T1000 (cell line): Measurements from ENCODE around the gene GUCA2A.
"Not testable (repeated sequence)": the region's sequence is repeated elsewhere in the genome, so short reads cannot be mapped to it uniquely, and the experiment has no call there.

ENCODE experiments used
- DNase-seq: peaks from one replicate; lab custom pipeline; 2025; ENCODE audit warnings: mixed read lengths; lab: John Stamatoyannopoulos, UW

GUCA2A gene

GRCh38 chr1:42164551-42165420 is at the start of gene GUCA2A:
GUCA2A (minus strand) TSS chr1:42164745; CDS start chr1:42164712, 33 bp downstream.
- DNase-seq: no peak

- no peak for DNase-seq
Measured at GRCh38 chr1:42211224-42211623, 46.7 kb upstream of the GUCA2A start.

- DNase-seq: no peak
Measured at GRCh38 chr1:42210421-42211133, 46.0 kb upstream of the GUCA2A start.

- DNase-seq: no peak
Measured at GRCh38 chr1:42209526-42210251, 45.1 kb upstream of the GUCA2A start.

- DNase-seq: not testable (repeated sequence)
Measured at GRCh38 chr1:42206930-42207329, 42.4 kb upstream of the GUCA2A start.

- no peak for DNase-seq
Measured at GRCh38 chr1:42206164-42206563, 41.6 kb upstream of the GUCA2A start.

GRCh38 chr1:42201986-42202385 is 37.4 kb upstream of the GUCA2A start:
- no peak for DNase-seq

- DNase-seq: no peak
Measured at GRCh38 chr1:42198251-42198650, 33.7 kb upstream of the GUCA2A start.

- no peak for DNase-seq
Measured at GRCh38 chr1:42195841-42196240, 31.3 kb upstream of the GUCA2A start.

- DNase-seq: no peak
Measured at GRCh38 chr1:42192106-42192505, 27.6 kb upstream of the GUCA2A start.

- no peak for DNase-seq
Measured at GRCh38 chr1:42191319-42191718, 26.8 kb upstream of the GUCA2A start.

GRCh38 chr1:42189931-42190853 is 25.6 kb upstream of the GUCA2A start:
- no peak for DNase-seq

- no peak for DNase-seq
Measured at GRCh38 chr1:42186152-42186551, 21.6 kb upstream of the GUCA2A start.

GRCh38 chr1:42184616-42185015 is 20.1 kb upstream of the GUCA2A start:
- no peak for DNase-seq

GRCh38 chr1:42183957-42184268 is 19.4 kb upstream of the GUCA2A start:
- no peak for DNase-seq

- DNase-seq: no peak
Measured at GRCh38 chr1:42183210-42183956, 18.8 kb upstream of the GUCA2A start.

GRCh38 chr1:42181687-42182086 is 17.1 kb upstream of the GUCA2A start:
- no peak for DNase-seq

- DNase-seq: no peak
Measured at GRCh38 chr1:42179900-42180329, 15.4 kb upstream of the GUCA2A start.

GRCh38 chr1:42179275-42179674 is 14.7 kb upstream of the GUCA2A start:
- DNase-seq: no peak

GRCh38 chr1:42178249-42178648 is 13.7 kb upstream of the GUCA2A start:
- DNase-seq: no peak

GRCh38 chr1:42177541-42177981 is 13.0 kb upstream of the GUCA2A start:
- no peak for DNase-seq
